HEK293 (cell line): ENCODE measurements around the gene NOC4L.

Experiments
- GLI2 ChIP-seq: fragments of 450-650 bp; formaldehyde crosslinking; IDR thresholded peaks from 2 replicates; pipeline ENCODE4; 2017; ENCODE audit warnings: missing biosample characterization, missing genetic modification characterization, low read depth, borderline replicate concordance
- IKZF3 ChIP-seq: fragments of 450-650 bp; IDR thresholded peaks from 2 replicates; pipeline ENCODE4 v1.5.0; 2018; ENCODE audit warnings: missing biosample characterization, mild to moderate bottlenecking, missing genetic modification characterization, moderate library complexity
- KLF8 ChIP-seq: fragments of 450-650 bp; formaldehyde crosslinking; IDR thresholded peaks from 2 replicates; pipeline ENCODE4 v1.5.1; 2016; ENCODE audit warnings: missing biosample characterization, missing genetic modification characterization
- SETDB1 ChIP-seq: IDR thresholded peaks from one replicate; pipeline ENCODE4 v1.6.1; 2017; ENCODE audit warnings: mild to moderate bottlenecking, low read length, moderate library complexity, mixed read lengths; ENCODE audit not compliant: insufficient read length
- ZBTB7A ChIP-seq: fragments of 450-650 bp; formaldehyde crosslinking; IDR thresholded peaks from 2 replicates; pipeline ENCODE4 v1.5.1; 2016; ENCODE audit warnings: low read depth, missing biosample characterization, missing genetic modification characterization
- ZEB2 ChIP-seq: fragments of 450-650 bp; formaldehyde crosslinking; IDR thresholded peaks from 2 replicates; pipeline ENCODE4 v1.5.1; 2016; ENCODE audit warnings: missing biosample characterization, missing genetic modification characterization
- ZNF133 ChIP-seq: fragments of 450-650 bp; formaldehyde crosslinking; IDR thresholded peaks from 2 replicates; pipeline ENCODE4 v1.5.1; 2016; ENCODE audit warnings: missing biosample characterization, missing genetic modification characterization
- ZNF248 ChIP-seq: fragments of 450-650 bp; formaldehyde crosslinking; IDR thresholded peaks from 2 replicates; pipeline ENCODE4 v1.5.1; 2017; ENCODE audit warnings: missing biosample characterization, missing genetic modification characterization
- ZNF341 ChIP-seq: fragments of 450-650 bp; formaldehyde crosslinking; IDR thresholded peaks from 2 replicates; pipeline ENCODE4; 2016; ENCODE audit warnings: low read depth, missing biosample characterization, missing genetic modification characterization
- ZNF426 ChIP-seq: fragments of 450-650 bp; formaldehyde crosslinking; IDR thresholded peaks from 2 replicates; pipeline ENCODE4 v1.5.1; 2017; ENCODE audit warnings: missing biosample characterization, missing genetic modification characterization, mild to moderate bottlenecking, inconsistent platforms, moderate library complexity
- ZNF600 ChIP-seq: fragments of 450-650 bp; formaldehyde crosslinking; IDR thresholded peaks from 2 replicates; pipeline ENCODE4 v1.5.1; 2016; ENCODE audit warnings: missing biosample characterization, missing genetic modification characterization
- TF ChIP-seq, protein P1 (sequence below): fragments of 450-650 bp; formaldehyde crosslinking; IDR thresholded peaks from 2 replicates; pipeline ENCODE4 v1.5.1; 2016; ENCODE audit warnings: missing biosample characterization, missing genetic modification characterization
- TF ChIP-seq, protein P2 (sequence below): fragments of 450-650 bp; formaldehyde crosslinking; IDR thresholded peaks from 2 replicates; pipeline ENCODE4 v1.5.1; 2017; ENCODE audit warnings: missing biosample characterization, missing genetic modification characterization
- TF ChIP-seq, protein P3 (sequence below): fragments of 450-650 bp; formaldehyde crosslinking; IDR thresholded peaks from 2 replicates; pipeline ENCODE4 v1.5.1; 2016; ENCODE audit warnings: missing biosample characterization, missing genetic modification characterization
- TF ChIP-seq, protein P4 (sequence below): fragments of 450-650 bp; formaldehyde crosslinking; IDR thresholded peaks from 2 replicates; pipeline ENCODE4 v1.5.1; 2016; ENCODE audit warnings: missing biosample characterization, missing genetic modification characterization

NOC4L gene

DNA sequence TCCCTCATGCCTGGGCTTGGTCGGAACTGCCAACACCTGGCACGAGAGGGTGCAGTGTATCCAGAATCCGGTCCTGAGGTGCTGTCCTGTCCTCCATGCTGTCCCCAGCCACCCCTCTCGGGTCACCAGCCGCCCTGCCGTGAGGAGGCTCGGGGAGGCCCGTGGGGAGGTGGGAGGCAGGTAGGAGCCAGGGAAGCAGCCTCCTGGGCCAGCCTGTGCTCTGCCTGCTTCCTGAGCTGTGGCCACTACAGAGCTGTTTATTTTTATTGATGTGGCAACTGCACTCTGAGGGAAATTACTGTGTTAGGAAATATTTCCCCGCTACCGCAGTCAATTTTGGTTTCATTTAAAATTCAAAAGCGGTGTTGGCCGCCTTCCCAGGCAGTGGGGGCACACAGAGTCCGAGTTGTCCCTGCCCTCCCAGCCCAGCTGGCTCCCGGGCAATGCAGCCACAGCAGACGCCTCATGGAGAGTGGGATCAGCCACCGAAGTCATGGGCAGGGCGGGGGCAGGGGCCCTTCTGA lies 18.3 kb downstream of the NOC4L start (continued):
- TF ChIP-seq GLI2 (tag by site-specific recombination) (no peak), ZEB2 (tag by site-specific recombination) (0 out of 2 replicates have a peak, but pooled peaks have one; percentile 35), SETDB1 (no peak), ZNF248 (tag by site-specific recombination) (no peak), ZBTB7A (no peak), IKZF3 (tag by site-specific recombination) (0 out of 2 replicates have a peak, but pooled peaks have one; percentile 13), ZNF133 (tag by site-specific recombination) (no peak), ZNF341 (tag by site-specific recombination) (0 out of 2 replicates have a peak, but pooled peaks have one; percentile 33), KLF8 (tag by site-specific recombination) (no peak), ZNF600 (no peak), ZNF426 (tag by site-specific recombination) (no peak)
- TF ChIP-seq, protein P1, sequence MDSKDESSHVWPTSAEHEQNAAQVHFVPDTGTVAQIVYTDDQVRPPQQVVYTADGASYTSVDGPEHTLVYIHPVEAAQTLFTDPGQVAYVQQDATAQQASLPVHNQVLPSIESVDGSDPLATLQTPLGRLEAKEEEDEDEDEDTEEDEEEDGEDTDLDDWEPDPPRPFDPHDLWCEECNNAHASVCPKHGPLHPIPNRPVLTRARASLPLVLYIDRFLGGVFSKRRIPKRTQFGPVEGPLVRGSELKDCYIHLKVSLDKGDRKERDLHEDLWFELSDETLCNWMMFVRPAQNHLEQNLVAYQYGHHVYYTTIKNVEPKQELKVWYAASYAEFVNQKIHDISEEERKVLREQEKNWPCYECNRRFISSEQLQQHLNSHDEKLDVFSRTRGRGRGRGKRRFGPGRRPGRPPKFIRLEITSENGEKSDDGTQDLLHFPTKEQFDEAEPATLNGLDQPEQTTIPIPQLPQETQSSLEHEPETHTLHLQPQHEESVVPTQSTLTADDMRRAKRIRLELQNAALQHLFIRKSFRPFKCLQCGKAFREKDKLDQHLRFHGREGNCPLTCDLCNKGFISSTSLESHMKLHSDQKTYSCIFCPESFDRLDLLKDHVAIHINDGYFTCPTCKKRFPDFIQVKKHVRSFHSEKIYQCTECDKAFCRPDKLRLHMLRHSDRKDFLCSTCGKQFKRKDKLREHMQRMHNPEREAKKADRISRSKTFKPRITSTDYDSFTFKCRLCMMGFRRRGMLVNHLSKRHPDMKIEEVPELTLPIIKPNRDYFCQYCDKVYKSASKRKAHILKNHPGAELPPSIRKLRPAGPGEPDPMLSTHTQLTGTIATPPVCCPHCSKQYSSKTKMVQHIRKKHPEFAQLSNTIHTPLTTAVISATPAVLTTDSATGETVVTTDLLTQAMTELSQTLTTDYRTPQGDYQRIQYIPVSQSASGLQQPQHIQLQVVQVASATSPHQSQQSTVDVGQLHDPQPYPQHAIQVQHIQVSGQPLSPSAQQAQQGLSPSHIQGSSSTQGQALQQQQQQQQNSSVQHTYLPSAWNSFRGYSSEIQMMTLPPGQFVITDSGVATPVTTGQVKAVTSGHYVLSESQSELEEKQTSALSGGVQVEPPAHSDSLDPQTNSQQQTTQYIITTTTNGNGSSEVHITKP (tag by site-specific recombination), result no peak
- TF ChIP-seq, protein P2, sequence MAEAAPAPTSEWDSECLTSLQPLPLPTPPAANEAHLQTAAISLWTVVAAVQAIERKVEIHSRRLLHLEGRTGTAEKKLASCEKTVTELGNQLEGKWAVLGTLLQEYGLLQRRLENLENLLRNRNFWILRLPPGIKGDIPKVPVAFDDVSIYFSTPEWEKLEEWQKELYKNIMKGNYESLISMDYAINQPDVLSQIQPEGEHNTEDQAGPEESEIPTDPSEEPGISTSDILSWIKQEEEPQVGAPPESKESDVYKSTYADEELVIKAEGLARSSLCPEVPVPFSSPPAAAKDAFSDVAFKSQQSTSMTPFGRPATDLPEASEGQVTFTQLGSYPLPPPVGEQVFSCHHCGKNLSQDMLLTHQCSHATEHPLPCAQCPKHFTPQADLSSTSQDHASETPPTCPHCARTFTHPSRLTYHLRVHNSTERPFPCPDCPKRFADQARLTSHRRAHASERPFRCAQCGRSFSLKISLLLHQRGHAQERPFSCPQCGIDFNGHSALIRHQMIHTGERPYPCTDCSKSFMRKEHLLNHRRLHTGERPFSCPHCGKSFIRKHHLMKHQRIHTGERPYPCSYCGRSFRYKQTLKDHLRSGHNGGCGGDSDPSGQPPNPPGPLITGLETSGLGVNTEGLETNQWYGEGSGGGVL (tag by site-specific recombination), result peak; percentile 27
- TF ChIP-seq, protein P3, sequence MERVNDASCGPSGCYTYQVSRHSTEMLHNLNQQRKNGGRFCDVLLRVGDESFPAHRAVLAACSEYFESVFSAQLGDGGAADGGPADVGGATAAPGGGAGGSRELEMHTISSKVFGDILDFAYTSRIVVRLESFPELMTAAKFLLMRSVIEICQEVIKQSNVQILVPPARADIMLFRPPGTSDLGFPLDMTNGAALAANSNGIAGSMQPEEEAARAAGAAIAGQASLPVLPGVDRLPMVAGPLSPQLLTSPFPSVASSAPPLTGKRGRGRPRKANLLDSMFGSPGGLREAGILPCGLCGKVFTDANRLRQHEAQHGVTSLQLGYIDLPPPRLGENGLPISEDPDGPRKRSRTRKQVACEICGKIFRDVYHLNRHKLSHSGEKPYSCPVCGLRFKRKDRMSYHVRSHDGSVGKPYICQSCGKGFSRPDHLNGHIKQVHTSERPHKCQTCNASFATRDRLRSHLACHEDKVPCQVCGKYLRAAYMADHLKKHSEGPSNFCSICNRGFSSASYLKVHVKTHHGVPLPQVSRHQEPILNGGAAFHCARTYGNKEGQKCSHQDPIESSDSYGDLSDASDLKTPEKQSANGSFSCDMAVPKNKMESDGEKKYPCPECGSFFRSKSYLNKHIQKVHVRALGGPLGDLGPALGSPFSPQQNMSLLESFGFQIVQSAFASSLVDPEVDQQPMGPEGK (tag by site-specific recombination), result peak; percentile 78
- TF ChIP-seq, protein P4, sequence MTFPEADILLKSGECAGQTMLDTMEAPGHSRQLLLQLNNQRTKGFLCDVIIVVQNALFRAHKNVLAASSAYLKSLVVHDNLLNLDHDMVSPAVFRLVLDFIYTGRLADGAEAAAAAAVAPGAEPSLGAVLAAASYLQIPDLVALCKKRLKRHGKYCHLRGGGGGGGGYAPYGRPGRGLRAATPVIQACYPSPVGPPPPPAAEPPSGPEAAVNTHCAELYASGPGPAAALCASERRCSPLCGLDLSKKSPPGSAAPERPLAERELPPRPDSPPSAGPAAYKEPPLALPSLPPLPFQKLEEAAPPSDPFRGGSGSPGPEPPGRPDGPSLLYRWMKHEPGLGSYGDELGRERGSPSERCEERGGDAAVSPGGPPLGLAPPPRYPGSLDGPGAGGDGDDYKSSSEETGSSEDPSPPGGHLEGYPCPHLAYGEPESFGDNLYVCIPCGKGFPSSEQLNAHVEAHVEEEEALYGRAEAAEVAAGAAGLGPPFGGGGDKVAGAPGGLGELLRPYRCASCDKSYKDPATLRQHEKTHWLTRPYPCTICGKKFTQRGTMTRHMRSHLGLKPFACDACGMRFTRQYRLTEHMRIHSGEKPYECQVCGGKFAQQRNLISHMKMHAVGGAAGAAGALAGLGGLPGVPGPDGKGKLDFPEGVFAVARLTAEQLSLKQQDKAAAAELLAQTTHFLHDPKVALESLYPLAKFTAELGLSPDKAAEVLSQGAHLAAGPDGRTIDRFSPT, result no peak
